ENCODE results near the gene CXorf38. TPM values are rescaled to one million over a fixed set of nuclear protein-coding genes. Genes with fewer than 3 reads are reported as not detected.

Gene CXorf38
- total and polyA plus RNA-seq, 5 donors from 2014 or later: 26.0 to 36.9 (median 35.1) TPM

- peak overlapping the region; percentile 95 to 98 (median 96) for H3K4me3 Mint-ChIP-seq
- peaks cover 14% of the 10 kb centered on the region for H3K4me1 ChIP-seq (ENCODE audit: control insufficient read depth, insufficient read depth, low read length, poor library complexity, severe bottlenecking)
- peaks cover 11 to 33% (median 19%) of the 10 kb centered on the region in 4 donors for H3K4me1 Mint-ChIP-seq
- H3K27ac ChIP-seq (ENCODE audit: insufficient read depth, low read length, poor library complexity, severe bottlenecking): peak overlapping the region; percentile 88
- H3K36me3 Mint-ChIP-seq: no peaks in the 10 kb centered on the region
- DNase-seq (no peak), ATAC-seq (ENCODE audit: low read depth in 2 of 2) (peak in 1 of 2 donors; percentile 21)
- H3K4me3 ChIP-seq (ENCODE audit: low read depth, low read length): peak overlapping the region; percentile 65
- H3K27me3 ChIP-seq (ENCODE audit: control insufficient read depth, insufficient read depth, low read length): no peaks in the 10 kb centered on the region
- no peaks in the 10 kb centered on the region for H3K27me3 Mint-ChIP-seq
- no peaks in the 10 kb centered on the region for H3K36me3 ChIP-seq (ENCODE audit: control insufficient read depth, insufficient read depth, low read length)
- no peaks in the 10 kb centered on the region for H3K9me3 ChIP-seq (ENCODE audit: control insufficient read depth in 2 of 2, low read length in 2 of 2)
- peak overlapping the region; percentile 83 to 97 (median 96) for H3K27ac Mint-ChIP-seq
- no peaks in the 10 kb centered on the region for H3K9me3 Mint-ChIP-seq
Measured at GRCh38 chrX:40579900-40580536, 67.3 kb downstream of the CXorf38 start.

GRCh38 chrX:40579141-40579540, 68.2 kb downstream of the CXorf38 start:
- no peaks in the 10 kb centered on the region for H3K36me3 Mint-ChIP-seq
- Histone ChIP-seq H3K36me3 (ENCODE audit: control insufficient read depth, insufficient read depth, low read length) (no peaks in the 10 kb centered on the region), H3K4me3 (ENCODE audit: low read depth, low read length) (no peak overlapping the region), H3K4me1 (ENCODE audit: control insufficient read depth, insufficient read depth, low read length, poor library complexity, severe bottlenecking) (peaks cover 14% of the 10 kb centered on the region), H3K27me3 (ENCODE audit: control insufficient read depth, insufficient read depth, low read length) (no peaks in the 10 kb centered on the region), H3K27ac (ENCODE audit: insufficient read depth, low read length, poor library complexity, severe bottlenecking) (no peak overlapping the region), H3K9me3 (ENCODE audit: control insufficient read depth in 2 of 2, low read length in 2 of 2) (no peaks in the 10 kb centered on the region)
- peaks cover 9 to 33% (median 19%) of the 10 kb centered on the region in 4 donors for H3K4me1 Mint-ChIP-seq
- ATAC-seq (ENCODE audit: low read depth in 2 of 2): no peak
- H3K9me3 Mint-ChIP-seq: no peaks in the 10 kb centered on the region
- H3K27me3 Mint-ChIP-seq: no peaks in the 10 kb centered on the region
- no peak overlapping the region for H3K4me3 Mint-ChIP-seq
- no peak overlapping the region for H3K27ac Mint-ChIP-seq
- DNase-seq: no peak

- DNase-seq (no peak), ATAC-seq (ENCODE audit: low read depth in 2 of 2) (no peak)
- peaks cover 8 to 27% (median 13%) of the 10 kb centered on the region in 4 donors for H3K4me1 Mint-ChIP-seq
- Histone ChIP-seq H3K4me1 (ENCODE audit: control insufficient read depth, insufficient read depth, low read length, poor library complexity, severe bottlenecking) (peaks cover 14% of the 10 kb centered on the region), H3K27me3 (ENCODE audit: control insufficient read depth, insufficient read depth, low read length) (no peaks in the 10 kb centered on the region), H3K4me3 (ENCODE audit: low read depth, low read length) (no peak overlapping the region), H3K27ac (ENCODE audit: insufficient read depth, low read length, poor library complexity, severe bottlenecking) (no peak overlapping the region), H3K9me3 (ENCODE audit: control insufficient read depth in 2 of 2, low read length in 2 of 2) (no peaks in the 10 kb centered on the region), H3K36me3 (ENCODE audit: control insufficient read depth, insufficient read depth, low read length) (no peaks in the 10 kb centered on the region)
- H3K27ac Mint-ChIP-seq: no peak overlapping the region
- no peaks in the 10 kb centered on the region for H3K36me3 Mint-ChIP-seq
- peak overlapping the region in 1 of 4 donors; percentile 43 for H3K4me3 Mint-ChIP-seq
- H3K27me3 Mint-ChIP-seq: no peaks in the 10 kb centered on the region
- H3K9me3 Mint-ChIP-seq: peaks cover 0 to 1% (median 0%) of the 10 kb centered on the region in 7 donors
Measured at GRCh38 chrX:40578039-40578695, 69.2 kb downstream of the CXorf38 start.

Other genes starting within 250 kb of the CXorf38 start
- 63.2 TPM for gene ATP6AP2, start 66.6 kb downstream of the CXorf38 start, total RNA-seq
- gene ATP6AP2, start 66.6 kb downstream of the CXorf38 start, polyA plus RNA-seq: 100 to 1,000 TPM; 153 to 209 (median 163) TPM
- gene MPC1L, start 24.1 kb downstream of the CXorf38 start, total RNA-seq: not detected
- gene MPC1L, start 24.1 kb downstream of the CXorf38 start, polyA plus RNA-seq: under 1 TPM in 1 of 4 donors, not detected in 3; 0.42 TPM
- gene MED14, start 88.0 kb upstream of the CXorf38 start, total RNA-seq: 44.2 TPM
- 1 to 10 TPM; 3.1 to 9.4 (median 5.8) TPM for gene MED14, start 88.0 kb upstream of the CXorf38 start, polyA plus RNA-seq